ENCODE data around the gene KCNN1.

- TF ChIP-seq CTCF (IDR thresholded peaks at IDR 0.05) (no peak), POLR2A (IDR thresholded peaks at IDR 0.05) (no peak)
Observed at GRCh38 chr19:17974551-17974950, 7.6 kb downstream of the KCNN1 start.

Data from lower leg skin (tissue), 3 donors.